Tibial nerve (tissue), 4 donors: ENCODE measurements around the gene SLC5A3. TPM values are rescaled to one million over a fixed set of nuclear protein-coding genes. Genes with fewer than 3 reads are reported as not detected.

Source experiments
- DNase-seq, 2 donors: peaks; one replicate each; pipeline ENCODE4 v3.0.0-alpha.2; 2019; ENCODE audit warnings: low spot score in 2 of 2
- H3K27ac ChIP-seq, 4 donors: fragments of 200-600 bp; sonication (generic) in 3 of 4; one replicate each; pipeline ENCODE4 v1.5.1; 2017 to 2019; ENCODE audit warnings: mild to moderate bottlenecking in 1 of 4
- H3K27me3 ChIP-seq, 2 donors: fragments of 200-600 bp; sonication (generic) in 1 of 2; one replicate each; pipeline versions ENCODE4 v1.5.1 to v1.6.0; 2017 to 2019
- H3K36me3 ChIP-seq, 3 donors: fragments of 200-600 bp; sonication (generic); one replicate each; pipeline ENCODE4 v1.5.1; 2018 to 2019
- H3K4me1 ChIP-seq, 4 donors: fragments of 200-600 bp; sonication (generic) in 3 of 4; one replicate each; pipeline ENCODE4 v1.5.1; 2017 to 2019
- H3K4me3 ChIP-seq, 4 donors: fragments of 200-600 bp; sonication (generic) in 3 of 4; one replicate each; pipeline ENCODE4 v1.5.1; 2017 to 2019; ENCODE audit warnings: mild to moderate bottlenecking in 1 of 4, moderate library complexity in 1 of 4
- H3K9me3 ChIP-seq, 4 donors: fragments of 200-600 bp; sonication (generic) in 3 of 4; one replicate each; pipeline ENCODE4 v1.5.1; 2017 to 2019
- EP300 ChIP-seq, 2 donors: sonication (generic); formaldehyde crosslinking; IDR thresholded peaks; one replicate each; pipeline ENCODE4 v1.6.1; 2017; ENCODE audit warnings: antibody characterized with exemption in 2 of 2, mild to moderate bottlenecking in 1 of 2
- POLR2A ChIP-seq, 2 donors: fragments of 450-650 bp; IDR thresholded peaks; one replicate each; pipeline ENCODE4 v1.6.1; 2017; ENCODE audit warnings: antibody characterized with exemption in 2 of 2, mild to moderate bottlenecking in 2 of 2, moderate library complexity in 2 of 2
- WGBS, 2 donors: methylation state at CpG; one replicate each; pipeline ENCODE4 v1.1.5; 2018; 5-methylcytosine and 5-hydroxymethylcytosine counted together
- total RNA-seq, 4 donors: library from RNA; depleted of rRNA; stranded (reverse); fragments of >200 nt; gene quantifications; one replicate each; pipeline ENCODE4 v1.1.0, GENCODE V29; 2016
- TF ChIP-seq, protein P1 (sequence below), 5 experiments: fragments of 200-600 bp in 3 of 5; fragments of 450-650 bp in 2 of 5; sonication (generic) in 3 of 5; IDR thresholded peaks; one replicate each; pipeline ENCODE4 v1.5.1; 2016 to 2019; ENCODE audit warnings: antibody characterized with exemption in 5 of 5, mild to moderate bottlenecking in 3 of 5, moderate library complexity in 2 of 5

Gene SLC5A3
- total RNA-seq, 4 donors from 2014 or later, result 38.1 to 74.5 (median 44.9) TPM

DNA sequence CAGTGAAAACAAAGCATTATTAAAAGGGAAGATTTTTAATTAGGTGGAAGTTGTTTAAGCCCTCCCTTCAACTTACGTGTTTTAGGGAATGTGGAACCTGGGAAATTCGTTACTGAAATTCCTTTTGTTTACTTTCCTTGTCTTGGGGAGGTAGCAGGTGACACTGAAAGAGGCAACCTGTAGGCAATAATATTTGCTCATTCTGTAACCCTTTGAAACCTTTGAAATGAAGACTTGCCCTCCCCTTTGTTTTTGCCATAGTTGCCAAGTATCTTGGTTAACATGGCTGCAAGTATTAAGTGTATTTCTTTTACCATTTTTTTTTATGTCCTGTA is 1.7 kb downstream of the SLC5A3 start:
- Histone ChIP-seq H3K27ac (peak overlapping the region; percentile 61 to 90 (median 64)), H3K9me3 (no peaks in the 10 kb centered on the region), H3K36me3 (no peaks in the 10 kb centered on the region), H3K4me3 (peak overlapping the region; percentile 62 to 88 (median 72)), H3K4me1 (peaks cover 0 to 75% (median 41%) of the 10 kb centered on the region in 4 donors), H3K27me3 (no peaks in the 10 kb centered on the region)
- TF ChIP-seq EP300 (IDR thresholded peaks at IDR 0.05) (no peak), POLR2A (IDR thresholded peaks at IDR 0.05) (no peak)
- TF ChIP-seq, protein P1, sequence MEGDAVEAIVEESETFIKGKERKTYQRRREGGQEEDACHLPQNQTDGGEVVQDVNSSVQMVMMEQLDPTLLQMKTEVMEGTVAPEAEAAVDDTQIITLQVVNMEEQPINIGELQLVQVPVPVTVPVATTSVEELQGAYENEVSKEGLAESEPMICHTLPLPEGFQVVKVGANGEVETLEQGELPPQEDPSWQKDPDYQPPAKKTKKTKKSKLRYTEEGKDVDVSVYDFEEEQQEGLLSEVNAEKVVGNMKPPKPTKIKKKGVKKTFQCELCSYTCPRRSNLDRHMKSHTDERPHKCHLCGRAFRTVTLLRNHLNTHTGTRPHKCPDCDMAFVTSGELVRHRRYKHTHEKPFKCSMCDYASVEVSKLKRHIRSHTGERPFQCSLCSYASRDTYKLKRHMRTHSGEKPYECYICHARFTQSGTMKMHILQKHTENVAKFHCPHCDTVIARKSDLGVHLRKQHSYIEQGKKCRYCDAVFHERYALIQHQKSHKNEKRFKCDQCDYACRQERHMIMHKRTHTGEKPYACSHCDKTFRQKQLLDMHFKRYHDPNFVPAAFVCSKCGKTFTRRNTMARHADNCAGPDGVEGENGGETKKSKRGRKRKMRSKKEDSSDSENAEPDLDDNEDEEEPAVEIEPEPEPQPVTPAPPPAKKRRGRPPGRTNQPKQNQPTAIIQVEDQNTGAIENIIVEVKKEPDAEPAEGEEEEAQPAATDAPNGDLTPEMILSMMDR (IDR thresholded peaks at IDR 0.05), result no peak
- 48 to 50% methylated on average over 2 of the region's 2 CpGs for WGBS, 2 donors
- DNase-seq, result no peak

DNA sequence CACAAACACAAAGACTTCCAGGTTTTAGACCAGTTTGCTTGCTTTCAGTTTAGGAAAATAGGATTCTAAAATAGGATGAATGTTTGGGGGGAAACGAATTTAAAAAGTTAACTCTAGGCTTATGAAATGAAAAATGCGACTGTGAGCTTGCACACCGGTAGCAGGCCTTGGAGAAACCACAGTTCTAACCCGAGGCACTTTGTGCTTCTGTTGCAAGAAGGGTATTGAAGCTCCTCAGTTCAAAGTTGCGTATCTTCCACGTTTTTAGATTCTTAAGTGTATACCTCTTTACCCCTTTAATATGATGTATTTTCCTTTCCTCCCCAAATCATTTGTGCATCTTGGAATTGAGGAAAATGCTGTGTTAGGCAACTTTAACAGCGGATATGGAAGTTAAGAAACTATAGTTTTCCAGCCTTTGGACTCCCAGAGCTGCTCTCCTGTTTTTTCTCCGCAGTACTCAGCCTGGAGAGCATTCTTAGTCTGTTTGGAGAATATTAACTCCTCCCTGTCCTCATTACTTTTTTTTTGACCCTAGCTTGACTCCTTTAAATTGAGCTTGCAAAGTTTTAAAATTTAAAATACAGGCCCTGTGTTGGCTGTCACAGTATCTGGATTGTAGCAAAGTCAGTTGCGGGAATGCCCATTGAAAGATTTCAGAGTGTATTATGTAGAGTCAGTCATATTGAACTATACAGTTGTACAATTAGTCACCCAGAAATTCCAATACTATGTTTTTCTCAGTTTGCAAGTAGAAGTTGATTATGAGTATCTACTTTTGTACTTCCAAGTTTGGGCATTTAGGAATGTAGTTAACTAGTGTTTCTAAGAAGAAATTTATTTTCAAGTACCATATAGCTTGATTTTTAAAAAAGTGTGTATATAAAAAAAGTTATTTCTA is 2.6 kb downstream of the SLC5A3 start:
- no peaks in the 10 kb centered on the region for H3K9me3 ChIP-seq
- peak overlapping the region; percentile 61 to 90 (median 64) for H3K27ac ChIP-seq
- peak overlapping the region; percentile 62 to 88 (median 72) for H3K4me3 ChIP-seq
- no peak for DNase-seq
- WGBS, 2 donors, result 54 to 66% methylated on average over 9 of the region's 9 CpGs
- H3K36me3 ChIP-seq, result no peaks in the 10 kb centered on the region
- peaks cover 0 to 84% (median 43%) of the 10 kb centered on the region in 4 donors for H3K4me1 ChIP-seq
- TF ChIP-seq, protein P1 (IDR thresholded peaks at IDR 0.05), result no peak
- TF ChIP-seq EP300 (IDR thresholded peaks at IDR 0.05) (no peak), POLR2A (IDR thresholded peaks at IDR 0.05) (no peak)
- no peaks in the 10 kb centered on the region for H3K27me3 ChIP-seq

DNA sequence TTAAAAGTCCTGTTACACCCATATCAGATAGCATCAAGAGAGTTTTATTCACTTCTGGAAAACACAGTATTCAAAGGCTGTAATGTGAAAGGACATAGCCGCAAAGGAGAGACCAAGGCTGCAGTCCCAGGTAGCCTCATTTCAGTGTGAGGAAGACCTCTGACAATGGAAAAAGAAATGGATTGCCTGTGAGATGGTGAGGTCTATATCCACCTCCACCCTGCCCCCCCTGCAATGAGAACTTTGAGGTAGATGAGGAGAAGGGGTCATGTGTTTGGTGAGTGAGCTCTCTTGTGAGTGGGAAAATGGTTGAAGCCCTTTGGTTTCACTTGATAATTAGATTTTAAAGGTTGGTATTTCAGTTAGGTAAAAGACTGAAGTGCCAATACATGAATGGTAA is 3.5 kb downstream of the SLC5A3 start:
- no peaks in the 10 kb centered on the region for H3K9me3 ChIP-seq
- no peaks in the 10 kb centered on the region for H3K36me3 ChIP-seq
- peak overlapping the region in 1 of 4 donors; percentile 81 for H3K4me3 ChIP-seq
- WGBS, 2 donors, result 95 to 96% methylated on average over 1 of the region's 1 CpG
- peaks cover 0 to 85% (median 46%) of the 10 kb centered on the region in 4 donors for H3K4me1 ChIP-seq
- peak overlapping the region in 2 of 4 donors; percentile 61 to 90 for H3K27ac ChIP-seq
- no peak for DNase-seq
- no peaks in the 10 kb centered on the region for H3K27me3 ChIP-seq
- TF ChIP-seq POLR2A (IDR thresholded peaks at IDR 0.05) (no peak), EP300 (IDR thresholded peaks at IDR 0.05) (no peak)
- TF ChIP-seq, protein P1 (IDR thresholded peaks at IDR 0.05), result no peak

DNA sequence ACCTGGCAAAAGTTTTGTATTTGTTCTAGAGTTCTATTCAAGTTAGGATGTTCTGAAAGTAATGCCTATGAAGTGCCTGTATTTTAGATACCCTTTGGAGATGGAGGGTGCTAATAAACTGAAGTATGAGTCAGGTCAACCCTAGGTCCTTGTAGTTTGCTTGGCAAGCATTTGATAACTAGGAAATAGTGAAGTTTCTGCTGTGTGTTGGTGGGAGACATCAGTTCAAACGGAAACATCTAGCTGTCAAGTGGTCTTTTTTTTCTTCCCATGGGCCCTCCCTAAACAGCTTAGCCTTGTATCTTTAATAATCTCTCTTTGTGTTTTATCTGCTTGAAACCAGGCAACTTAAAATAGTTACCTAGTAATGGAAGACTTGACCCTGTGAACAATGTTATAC is 4.5 kb downstream of the SLC5A3 start:
- Histone ChIP-seq H3K36me3 (no peaks in the 10 kb centered on the region), H3K4me1 (peaks cover 0 to 85% (median 45%) of the 10 kb centered on the region in 4 donors), H3K9me3 (no peaks in the 10 kb centered on the region), H3K27me3 (no peaks in the 10 kb centered on the region), H3K4me3 (no peak overlapping the region), H3K27ac (peak overlapping the region in 3 of 4 donors; percentile 25 to 90 (median 61))
- TF ChIP-seq, protein P1 (IDR thresholded peaks at IDR 0.05), result no peak
- no peak for TF ChIP-seq POLR2A (IDR thresholded peaks at IDR 0.05)
- TF ChIP-seq EP300 (IDR thresholded peaks at IDR 0.05), result no peak
- 58 to 75% methylated on average over 1 of the region's 1 CpG for WGBS, 2 donors
- no peak for DNase-seq

DNA sequence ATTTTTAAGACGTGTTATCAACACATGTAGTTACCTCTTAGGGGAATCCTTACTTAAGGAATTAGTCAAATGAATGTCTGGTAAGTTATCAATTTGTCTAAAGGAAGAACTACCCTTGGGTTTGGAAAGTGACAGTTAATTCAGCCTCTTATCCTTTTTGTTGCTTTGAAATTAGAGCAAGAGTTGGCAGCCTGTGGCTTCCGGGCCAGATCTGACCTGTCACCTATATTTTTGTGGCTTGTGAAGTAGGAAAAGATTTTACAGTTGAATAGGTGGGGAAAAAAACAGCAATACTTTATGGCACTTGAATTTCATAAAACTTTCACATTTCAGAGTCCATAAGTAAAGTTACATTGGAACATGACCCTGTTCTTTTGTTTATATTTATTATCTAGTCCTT is 5.5 kb downstream of the SLC5A3 start:
- H3K27ac ChIP-seq, result peak overlapping the region in 2 of 4 donors; percentile 32 to 61
- DNase-seq, result no peak
- H3K36me3 ChIP-seq, result no peaks in the 10 kb centered on the region
- no peak overlapping the region for H3K4me3 ChIP-seq
- 65 to 69% methylated on average over 2 of the region's 2 CpGs for WGBS, 2 donors
- H3K27me3 ChIP-seq, result no peaks in the 10 kb centered on the region
- TF ChIP-seq EP300 (IDR thresholded peaks at IDR 0.05) (no peak), POLR2A (IDR thresholded peaks at IDR 0.05) (no peak)
- TF ChIP-seq, protein P1 (IDR thresholded peaks at IDR 0.05), result no peak
- H3K4me1 ChIP-seq, result peaks cover 0 to 92% (median 45%) of the 10 kb centered on the region in 4 donors
- H3K9me3 ChIP-seq, result no peaks in the 10 kb centered on the region
